Measurements from ENCODE around the gene LEPR. TPM values are rescaled to one million over a fixed set of nuclear protein-coding genes. Genes with fewer than 3 reads are reported as not detected.

Gene LEPR
- total RNA-seq, 4 donors from 2014 or later = 3.9 to 12.4 (median 6.7) TPM

- Histone ChIP-seq H3K36me3 (no peaks in the 10 kb centered on the region), H3K27me3 (no peaks in the 10 kb centered on the region), H3K9me3 (no peaks in the 10 kb centered on the region), H3K4me3 (peak overlapping the region; percentile 68), H3K27ac (peak overlapping the region; percentile 95), H3K4me1 (peaks cover 34% of the 10 kb centered on the region)
- peak; percentile 98 to 100 for DNase-seq (ENCODE audit: low spot score in 2 of 2)
- 2% methylated on average over 35 of the region's 52 CpGs for WGBS
- TF ChIP-seq CTCF (IDR thresholded peaks at IDR 0.05) = no peak
- TF ChIP-seq EP300 (IDR thresholded peaks at IDR 0.05) = no peak
- no peak for TF ChIP-seq POLR2A (IDR thresholded peaks at IDR 0.05)
- TF ChIP-seq POLR2AphosphoS5 (IDR thresholded peaks at IDR 0.05) = no peak
Measured at GRCh38 chr1:65419681-65420589, 533 bp upstream of the LEPR start.

- 2% methylated on average over 13 of the region's 13 CpGs for WGBS
- DNase-seq (ENCODE audit: low spot score in 2 of 2) = no peak
- Histone ChIP-seq H3K9me3 (no peaks in the 10 kb centered on the region), H3K27me3 (no peaks in the 10 kb centered on the region), H3K4me1 (peaks cover 34% of the 10 kb centered on the region), H3K4me3 (peak overlapping the region; percentile 68), H3K36me3 (peaks cover 12% of the 10 kb centered on the region), H3K27ac (peak overlapping the region; percentile 95)
- TF ChIP-seq POLR2AphosphoS5 (IDR thresholded peaks at IDR 0.05) (no peak), POLR2A (IDR thresholded peaks at IDR 0.05) (no peak), EP300 (IDR thresholded peaks at IDR 0.05) (no peak), CTCF (IDR thresholded peaks at IDR 0.05) (no peak)
Measured at GRCh38 chr1:65421351-65422025, 1.0 kb downstream of the LEPR start.

GRCh38 chr1:65422241-65423203 is 2.1 kb downstream of the LEPR start:
- Histone ChIP-seq H3K27me3 (no peaks in the 10 kb centered on the region), H3K36me3 (peaks cover 22% of the 10 kb centered on the region), H3K4me1 (peaks cover 34% of the 10 kb centered on the region), H3K27ac (peak overlapping the region; percentile 22), H3K4me3 (peak overlapping the region; percentile 68), H3K9me3 (no peaks in the 10 kb centered on the region)
- no peak for DNase-seq (ENCODE audit: low spot score in 2 of 2)
- no peak for TF ChIP-seq POLR2AphosphoS5 (IDR thresholded peaks at IDR 0.05)
- no peak for TF ChIP-seq POLR2A (IDR thresholded peaks at IDR 0.05)
- TF ChIP-seq CTCF (IDR thresholded peaks at IDR 0.05) = no peak
- no peak for TF ChIP-seq EP300 (IDR thresholded peaks at IDR 0.05)
- 76% methylated on average over 12 of the region's 12 CpGs for WGBS

GRCh38 chr1:65423884-65424572 is 3.6 kb downstream of the LEPR start:
- WGBS = 42% methylated on average over 2 of the region's 2 CpGs
- DNase-seq (ENCODE audit: low spot score in 2 of 2) = no peak

More at GRCh38 chr1:65423884-65424572, 3.6 kb downstream of the LEPR start:
- Histone ChIP-seq H3K36me3 (peaks cover 32% of the 10 kb centered on the region), H3K9me3 (no peaks in the 10 kb centered on the region), H3K27me3 (no peaks in the 10 kb centered on the region), H3K4me1 (peaks cover 41% of the 10 kb centered on the region), H3K4me3 (no peak overlapping the region), H3K27ac (peak overlapping the region; percentile 47)
- no peak for TF ChIP-seq POLR2A (IDR thresholded peaks at IDR 0.05)
- no peak for TF ChIP-seq CTCF (IDR thresholded peaks at IDR 0.05)
- no peak for TF ChIP-seq POLR2AphosphoS5 (IDR thresholded peaks at IDR 0.05)
- no peak for TF ChIP-seq EP300 (IDR thresholded peaks at IDR 0.05)
